ENCODE data around the gene FAM120B.

GRCh38 chr6:170344631-170345576 lies 38.3 kb downstream of the FAM120B start:
- TF ChIP-seq POLR2AphosphoS5 (IDR thresholded peaks at IDR 0.05; ENCODE audit: low read depth, low read length) (no peak), POLR2A (IDR thresholded peaks at IDR 0.05; ENCODE audit: low read depth, low read length) (no peak), TAF1 (IDR thresholded peaks at IDR 0.05; ENCODE audit: borderline replicate concordance, low read depth, low read length) (no peak)

All from GM12892 (cell line).